ENCODE results near the gene HIGD1B.

The HIGD1B gene

GRCh38 chr17:44840274-44840673, 7.4 kb upstream of the HIGD1B start:
- DNase-seq: no peak

GRCh38 chr17:44840936-44841335, 6.7 kb upstream of the HIGD1B start:
- no peak for DNase-seq

GRCh38 chr17:44842748-44843147, 4.9 kb upstream of the HIGD1B start:
- no peak for DNase-seq

GRCh38 chr17:44844390-44844830, 3.3 kb upstream of the HIGD1B start:
- DNase-seq: no peak

GRCh38 chr17:44846206-44846605, 1.5 kb upstream of the HIGD1B start:
- DNase-seq: no peak

DNA sequence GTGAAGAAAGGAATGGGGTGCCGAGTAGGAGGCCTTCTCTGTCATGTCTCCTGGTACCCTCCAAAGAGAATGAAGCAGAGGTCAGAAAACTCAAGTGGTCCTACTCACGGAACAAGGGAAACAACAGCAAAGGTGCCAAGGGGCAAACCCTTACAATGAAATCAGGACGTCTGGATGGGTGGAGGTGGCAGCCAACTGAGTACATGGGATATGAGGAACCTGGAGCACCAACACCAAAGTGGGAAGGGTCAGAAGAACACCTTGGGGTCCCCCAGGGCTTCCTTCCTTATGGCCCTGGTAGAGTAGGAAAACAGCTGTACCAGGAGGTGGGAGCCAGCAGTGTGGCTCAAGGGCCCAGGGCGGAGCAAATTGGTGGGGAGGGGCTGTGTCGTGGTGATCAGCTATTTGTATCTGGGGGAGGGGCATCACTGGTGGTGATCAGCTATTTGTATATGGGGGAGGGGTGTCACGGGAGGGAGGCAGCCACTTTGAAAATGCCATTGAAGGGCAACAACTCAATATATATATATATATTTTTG, 643 bp downstream of the HIGD1B start:
- DNase-seq: no peak

GRCh38 chr17:44848961-44849489, 1.3 kb downstream of the HIGD1B start:
- DNase-seq: no peak

DNA sequence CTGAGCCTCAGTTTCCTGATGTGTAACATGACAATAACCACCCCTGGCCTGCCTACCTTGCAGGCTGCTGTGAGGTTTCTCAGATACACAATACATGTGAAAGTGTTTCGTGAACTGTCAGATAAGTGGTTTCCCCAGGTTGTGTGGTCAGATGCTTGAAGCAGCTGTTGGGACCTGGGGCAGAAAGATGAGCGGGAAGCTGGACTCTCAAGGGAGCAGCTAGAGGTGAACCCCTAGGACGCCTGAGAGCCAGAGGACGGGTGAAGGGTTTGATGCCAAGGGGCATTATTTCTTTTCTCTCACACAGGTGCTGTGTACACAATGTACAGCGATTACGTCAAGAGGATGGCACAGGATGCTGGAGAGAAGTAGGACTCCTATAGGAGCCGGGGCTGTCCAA, 2.3 kb downstream of the HIGD1B start:
- DNase-seq: no peak

- no peak for DNase-seq
Measured at GRCh38 chr17:44850612-44851011, 2.9 kb downstream of the HIGD1B start.

- no peak for DNase-seq
Measured at GRCh38 chr17:44854192-44854591, 6.5 kb downstream of the HIGD1B start.

- no peak for DNase-seq
Measured at GRCh38 chr17:44859701-44860100, 12.0 kb downstream of the HIGD1B start.

DNA sequence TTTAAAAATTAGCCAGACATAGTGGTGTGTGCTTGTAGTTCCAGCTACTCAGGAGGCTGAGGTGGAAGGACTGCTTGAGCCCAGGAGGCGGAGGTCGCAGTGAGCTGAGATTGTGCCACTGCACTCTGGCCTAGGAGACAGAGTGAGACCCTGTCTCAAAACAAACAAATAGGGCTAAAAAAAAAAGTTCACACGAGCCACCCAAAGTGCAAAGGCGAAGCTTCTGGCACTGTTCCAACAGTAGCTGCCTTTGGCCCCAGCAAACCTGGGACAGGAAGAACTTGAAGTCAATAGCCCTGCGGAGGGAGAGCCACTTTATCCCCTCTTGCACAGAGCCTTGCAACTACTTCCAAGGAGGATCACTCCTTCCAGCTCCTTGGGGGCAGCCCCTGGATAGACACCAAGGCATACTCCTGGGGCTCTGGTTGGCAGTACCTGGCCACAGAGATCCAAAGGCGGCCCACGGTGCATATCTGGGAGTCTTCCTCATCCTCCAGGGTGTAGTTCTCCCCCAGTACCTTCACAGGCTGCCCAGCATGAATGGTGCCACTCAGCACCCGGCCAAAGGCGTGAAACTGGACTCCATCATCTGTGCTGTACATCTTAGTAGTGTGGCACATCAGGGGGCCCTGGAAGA, 14.7 kb downstream of the HIGD1B start:
- DNase-seq: no peak

- no peak for DNase-seq
Measured at GRCh38 chr17:44863061-44863918, 15.6 kb downstream of the HIGD1B start.

- DNase-seq: no peak
Measured at GRCh38 chr17:44864831-44865230, 17.1 kb downstream of the HIGD1B start.

GRCh38 chr17:44865231-44865660, 17.6 kb downstream of the HIGD1B start:
- DNase-seq: peak; percentile 78

DNA sequence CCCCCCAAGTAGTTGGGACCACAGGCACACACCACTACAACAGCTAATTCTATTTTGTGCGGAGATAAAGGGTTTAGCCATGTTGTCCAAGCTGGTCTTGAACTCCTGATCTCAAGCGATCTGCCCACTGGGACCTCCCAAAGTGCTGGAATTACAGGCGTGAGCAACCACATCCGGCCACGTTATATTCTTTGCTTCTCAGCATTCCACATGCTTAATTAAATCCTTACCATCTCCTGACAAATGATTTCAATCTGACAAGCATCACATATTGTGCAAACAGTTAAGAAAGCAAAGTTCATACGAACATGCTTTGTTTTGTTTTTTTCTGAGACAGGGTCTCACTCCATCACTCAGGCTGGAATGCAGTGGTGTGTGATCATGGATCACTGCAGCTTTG, 18.2 kb downstream of the HIGD1B start:
- no peak for DNase-seq

GRCh38 chr17:44867841-44868240, 20.2 kb downstream of the HIGD1B start:
- DNase-seq: no peak

DNA sequence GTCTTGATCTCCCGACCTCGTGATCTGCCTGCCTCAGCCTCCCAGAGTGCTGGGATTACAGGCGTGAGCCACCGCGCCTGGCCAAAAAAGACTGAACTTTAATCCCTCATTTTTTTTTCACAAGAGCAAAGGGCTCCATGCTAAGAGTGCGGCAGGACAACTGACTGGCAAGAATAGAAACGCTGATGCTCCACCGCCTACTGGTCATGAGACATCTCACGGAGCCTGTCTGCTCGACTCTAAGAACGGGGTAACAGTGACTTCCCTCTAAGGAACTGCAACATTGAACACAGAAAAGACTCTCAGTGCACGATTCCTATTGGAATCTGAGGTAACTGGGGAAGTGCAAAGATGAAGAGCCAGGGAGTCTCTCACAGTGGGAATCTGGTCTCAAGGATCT, 23.9 kb downstream of the HIGD1B start:
- no peak for DNase-seq

DNA sequence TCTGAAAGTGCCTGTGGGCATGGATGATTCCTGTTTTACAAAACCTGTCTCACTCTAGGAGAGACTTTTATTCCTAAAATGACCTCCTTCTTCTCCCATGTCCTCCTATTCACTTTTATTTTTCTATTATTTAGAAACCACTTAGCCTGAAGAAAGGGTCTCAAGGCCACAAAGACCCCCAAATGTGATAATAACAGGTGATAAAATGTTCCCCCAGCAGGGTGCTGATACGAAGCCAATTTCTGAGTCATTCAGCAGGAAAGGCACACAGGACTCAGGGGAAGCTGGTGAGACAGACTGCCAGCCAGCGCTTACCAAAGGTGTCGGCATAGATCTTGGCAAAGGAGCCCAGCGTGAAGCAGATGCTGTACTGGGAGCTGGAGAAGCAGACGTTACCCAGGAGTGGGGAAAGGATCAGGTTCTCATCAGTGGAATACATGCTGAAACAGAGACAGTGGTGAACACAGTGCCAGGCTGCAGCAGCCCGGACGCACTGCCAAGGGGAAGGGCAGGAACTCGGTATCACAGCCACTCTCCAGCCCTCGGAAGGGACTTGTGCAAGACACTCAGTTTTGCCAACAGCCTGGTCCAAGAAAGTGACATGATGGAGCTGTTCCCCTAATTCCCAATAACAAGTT, 24.6 kb downstream of the HIGD1B start:
- DNase-seq: no peak

- no peak for DNase-seq
Measured at GRCh38 chr17:44875761-44876160, 28.1 kb downstream of the HIGD1B start.

DNA sequence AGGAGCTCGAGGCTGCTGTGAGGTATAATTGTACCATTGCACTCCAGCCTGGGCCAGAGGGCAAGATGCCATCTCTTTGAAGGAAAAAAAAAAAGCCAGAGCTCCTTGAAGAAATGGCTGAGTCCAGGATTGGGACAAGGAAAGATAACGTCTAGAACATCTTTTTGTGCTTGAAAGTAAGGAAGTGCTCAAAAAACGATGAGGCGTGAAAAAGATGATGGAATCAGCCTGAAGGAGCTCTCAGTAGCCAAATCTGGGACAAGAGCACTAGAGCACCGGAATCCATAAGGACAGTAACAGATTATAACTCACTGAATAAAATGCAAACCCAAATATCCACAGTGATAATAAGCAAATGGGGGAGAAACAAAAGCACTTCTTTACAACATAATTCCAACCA, 29.4 kb downstream of the HIGD1B start:
- no peak for DNase-seq

DNA sequence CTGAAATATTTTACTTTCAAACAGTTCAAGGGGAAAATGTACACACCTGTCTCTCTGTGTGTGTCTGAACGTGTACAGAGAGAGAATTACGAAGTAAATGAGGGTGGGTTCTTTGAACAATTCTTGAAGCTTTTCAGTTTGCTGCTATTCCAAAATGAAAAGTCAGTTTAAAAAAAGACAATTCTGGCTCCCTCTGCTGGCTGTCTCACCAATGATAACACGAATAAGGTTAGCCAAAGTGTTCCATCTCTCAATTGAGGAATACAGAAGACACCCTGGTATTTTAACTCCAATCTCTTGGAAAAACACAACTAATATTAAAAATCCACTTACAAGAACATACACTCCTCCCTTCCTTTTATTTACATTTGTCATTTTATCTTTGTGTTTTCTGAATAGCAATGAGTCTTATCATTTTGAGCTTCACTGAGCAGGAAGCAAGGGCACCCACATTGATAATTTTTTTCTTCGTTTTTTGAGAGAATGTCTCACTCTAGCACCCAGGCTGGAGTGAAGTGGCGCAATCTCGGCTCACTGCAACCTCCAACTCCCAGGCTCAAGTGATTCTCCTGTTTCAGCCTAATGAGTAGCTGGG, 31.0 kb downstream of the HIGD1B start:
- DNase-seq: peak; percentile 30

- no peak for DNase-seq
Measured at GRCh38 chr17:44879376-44879775, 31.7 kb downstream of the HIGD1B start.
